SK-N-SH (cell line): ENCODE data around the gene HEBP1. TPM values are rescaled to one million over a fixed set of nuclear protein-coding genes. Genes with fewer than 3 reads are reported as not detected.

Source experiments
- CTCF ChIA-PET: fragments of 300-600, 350-600 bp; formaldehyde crosslinking; extraction: SDS; loops from one replicate; lab custom pipeline; 2021; lab: Yijun Ruan, JAX
- POLR2A ChIA-PET: fragments of 350-600 bp; sonication (Branson Sonifier 250); formaldehyde crosslinking; extraction: SDS; loops from one replicate; lab custom pipeline; 2020; ENCODE audit warnings: antibody characterized with exemption, inconsistent platforms; lab: Yijun Ruan, JAX
- DNase-seq: peaks from one replicate; pipeline ENCODE4 v3.0.0; 2012
- H2AFZ ChIP-seq: fragments of 200-600 bp; sonication (generic); 2 replicates; pipeline ENCODE4 v1.8.1; 2016; ENCODE audit warnings: antibody characterized with exemption, mild to moderate bottlenecking, low read depth
- H3F3A ChIP-seq: fragments of 200-600 bp; sonication (generic); replicated peaks from 2 replicates; pipeline ENCODE3; 2016; ENCODE audit warnings: antibody characterized with exemption, mild to moderate bottlenecking; ENCODE audit not compliant: insufficient read depth
- H3K27ac ChIP-seq, 2 experiments: fragments of 200-500 bp in 1 of 2; fragments of 200-600 bp in 1 of 2; sonication (Bioruptor generic) in 1 of 2; sonication (generic), shearing (Covaris generic) in 1 of 2; 2 replicates each; pipeline versions ENCODE4 v1.5.1 to v1.6.1; 2014 to 2016; ENCODE audit warnings: low read depth in 2 of 2, inconsistent platforms in 1 of 2, low read length in 1 of 2, mild to moderate bottlenecking in 1 of 2, mixed read lengths in 1 of 2
- H3K27me3 ChIP-seq: fragments of 200-600 bp; sonication (generic), shearing (Covaris generic); 2 replicates; pipeline ENCODE4 v1.6.1; 2016; ENCODE audit warnings: mixed run types; ENCODE audit not compliant: insufficient read depth
- H3K36me3 ChIP-seq, 2 experiments: fragments of 200-500 bp in 1 of 2; fragments of 200-600 bp in 1 of 2; sonication (Bioruptor generic) in 1 of 2; sonication (generic) in 1 of 2; replicated peaks in 1 of 2; 2 replicates each; pipeline versions ENCODE3 to v1.5.1; 2014 to 2016; ENCODE audit warnings: low read length in 1 of 2, mild to moderate bottlenecking in 1 of 2; ENCODE audit not compliant: insufficient read depth in 2 of 2, control insufficient read depth in 1 of 2
- H3K4me1 ChIP-seq, 2 experiments: fragments of 200-500 bp in 1 of 2; fragments of 200-600 bp in 1 of 2; sonication (Bioruptor generic) in 1 of 2; sonication (generic), shearing (Covaris generic) in 1 of 2; 2 replicates each; pipeline versions ENCODE4 v1.5.1 to v1.6.1; 2014 to 2016; ENCODE audit warnings: low read depth in 1 of 2, low read length in 1 of 2, mixed run types in 1 of 2; ENCODE audit not compliant: insufficient read depth in 2 of 2, control insufficient read depth in 1 of 2
- H3K4me2 ChIP-seq: fragments of 200-600 bp; sonication (generic), shearing (Covaris generic); 2 replicates; pipeline ENCODE4 v1.6.1; 2017; ENCODE audit warnings: mixed run types
- H3K4me3 ChIP-seq, 2 experiments: fragments of 200-500 bp in 1 of 2; fragments of 200-600 bp in 1 of 2; sonication (Bioruptor generic) in 1 of 2; sonication (generic), shearing (Covaris generic) in 1 of 2; 2 replicates each; pipeline versions ENCODE4 v1.5.1 to v1.8.1; 2014 to 2016; ENCODE audit warnings: low read depth in 2 of 2, inconsistent platforms in 1 of 2, low read length in 1 of 2, mild to moderate bottlenecking in 1 of 2, mixed read lengths in 1 of 2, moderate library complexity in 1 of 2
- H3K79me2 ChIP-seq: fragments of 200-600 bp; sonication (generic); 2 replicates; pipeline ENCODE4 v1.8.1; 2017; ENCODE audit warnings: mild to moderate bottlenecking; ENCODE audit not compliant: insufficient read depth
- H3K9ac ChIP-seq: fragments of 200-600 bp; sonication (generic); 2 replicates; pipeline ENCODE4 v1.6.1; 2017; ENCODE audit warnings: mixed run types
- H3K9me2 ChIP-seq: fragments of 200-600 bp; sonication (generic); 2 replicates; pipeline ENCODE4 v1.6.1; 2017; ENCODE audit warnings: mixed run types
- H3K9me3 ChIP-seq: fragments of 200-600 bp; sonication (generic); 2 replicates; pipeline ENCODE4 v1.6.1; 2017; ENCODE audit warnings: mixed run types, mild to moderate bottlenecking, moderate library complexity
- H4K20me1 ChIP-seq: fragments of 200-600 bp; sonication (generic); 2 replicates; pipeline ENCODE4 v1.6.1; 2017; ENCODE audit warnings: mild to moderate bottlenecking, mixed run types; ENCODE audit not compliant: insufficient read depth
- CTCF ChIP-seq: fragments of 200-600 bp; sonication (generic); IDR thresholded peaks from 2 replicates; pipeline ENCODE4 v1.6.1; 2017; ENCODE audit warnings: antibody characterized with exemption, mild to moderate bottlenecking, moderate library complexity
- EP300 ChIP-seq, 2 experiments: IDR thresholded peaks; 2 replicates each; pipeline versions ENCODE4 v1.4.0 to v1.6.1; 2012; ENCODE audit warnings: borderline replicate concordance in 1 of 2, low read depth in 1 of 2, low read length in 1 of 2
- MXI1 ChIP-seq: IDR thresholded peaks from 2 replicates; pipeline ENCODE4 v1.6.1; 2012; ENCODE audit warnings: mild to moderate bottlenecking, low read depth, low read length, improper control_type of control experiment
- RAD21 ChIP-seq: IDR thresholded peaks from 2 replicates; pipeline ENCODE4 v1.6.1; 2012; ENCODE audit warnings: mild to moderate bottlenecking, low read length
- REST ChIP-seq: IDR thresholded peaks from 2 replicates; pipeline ENCODE4 v1.6.1; 2012; ENCODE audit warnings: mild to moderate bottlenecking, low read depth, low read length, moderate library complexity
- RFX5 ChIP-seq: IDR thresholded peaks from 2 replicates; pipeline ENCODE4 v1.6.1; 2012; ENCODE audit warnings: mild to moderate bottlenecking, improper control_type of control experiment, low read length
- RXRA ChIP-seq: IDR thresholded peaks from 2 replicates; pipeline ENCODE4 v1.4.0; 2012; ENCODE audit warnings: low read depth, mild to moderate bottlenecking, borderline replicate concordance
- SIN3A ChIP-seq: IDR thresholded peaks from 2 replicates; pipeline ENCODE4 v1.6.1; 2012; ENCODE audit warnings: low read depth, mild to moderate bottlenecking, low read length, moderate library complexity, borderline replicate concordance
- SMC3 ChIP-seq: IDR thresholded peaks from 2 replicates; pipeline ENCODE4 v1.6.1; 2012; ENCODE audit warnings: low read depth, low read length, improper control_type of control experiment
- TAF1 ChIP-seq: IDR thresholded peaks from 2 replicates; pipeline ENCODE4 v1.6.1; 2012; ENCODE audit warnings: low read depth, mild to moderate bottlenecking, low read length, moderate library complexity, borderline replicate concordance
- TEAD4 ChIP-seq: IDR thresholded peaks from 2 replicates; pipeline ENCODE4 v1.4.0; 2012; ENCODE audit warnings: mild to moderate bottlenecking, borderline replicate concordance; ENCODE audit not compliant: insufficient read depth
- YY1 ChIP-seq: IDR thresholded peaks from 2 replicates; pipeline ENCODE4 v1.4.0; 2012; ENCODE audit warnings: low read depth, mild to moderate bottlenecking
- ZBTB33 ChIP-seq: IDR thresholded peaks from 2 replicates; pipeline ENCODE4 v1.4.0; 2012; ENCODE audit warnings: low read depth, borderline replicate concordance
- WGBS: methylation state at CpG from one replicate; pipeline ENCODE4 v1.1.6; 2017; ENCODE audit warnings: low lambda C conversion rate; 5-methylcytosine and 5-hydroxymethylcytosine counted together
- polyA plus RNA-seq, 3 experiments: library from polyadenylated mRNA; depleted of rRNA; stranded (reverse); fragments of >200 nt; gene quantifications; 2 replicates each; pipeline ENCODE4 v1.2.3, GENCODE V29; 2012

Gene HEBP1
- polyA plus RNA-seq, 1 of the 3 experiments (the other 2 are of a cell fraction): 17.9 TPM

GRCh38 chr12:12973019-12973418, 27.0 kb downstream of the HEBP1 start (continued):
- no peak for TF ChIP-seq ZBTB33
- TF ChIP-seq EP300 (IDR thresholded peaks at IDR 0.05; ENCODE audit: borderline replicate concordance in 1 of 2, low read depth in 1 of 2, low read length in 1 of 2): no peak
- no peak for TF ChIP-seq TEAD4
- TF ChIP-seq RFX5: no peak
- no peak for TF ChIP-seq CTCF
- no peak for TF ChIP-seq REST
- TF ChIP-seq TAF1: no peak
- no peak for TF ChIP-seq YY1
- no peak for TF ChIP-seq SMC3
- TF ChIP-seq RXRA: no peak
- no peak for TF ChIP-seq MXI1

GRCh38 chr12:12965836-12966235, 34.2 kb downstream of the HEBP1 start:
- Histone ChIP-seq H3K36me3 (peaks cover 0 to 6% of the 10 kb centered on the region in 2 experiments), H3K9me3 (no peaks in the 10 kb centered on the region), H3K79me2 (no peaks in the 10 kb centered on the region), H2AFZ (no peak overlapping the region), H3K9ac (no peak overlapping the region), H3K4me3 (no peak overlapping the region)
- TF ChIP-seq SIN3A: no peak
- TF ChIP-seq SMC3: no peak
- no peak for TF ChIP-seq RAD21
- TF ChIP-seq, all 33 proteins: peak for 0
- H3K9me2 ChIP-seq: no peaks in the 10 kb centered on the region
- 78% methylated on average over 4 of the region's 4 CpGs for WGBS
- H4K20me1 ChIP-seq: no peaks in the 10 kb centered on the region
- POLR2A ChIA-PET: no interaction called here
- no peaks in the 10 kb centered on the region for H3K27me3 ChIP-seq
- CTCF ChIA-PET: no interaction called here
- H3F3A ChIP-seq: no peaks in the 10 kb centered on the region
- H3K27ac ChIP-seq: no peak overlapping the region
- H3K4me1 ChIP-seq: no peaks in the 10 kb centered on the region
- DNase-seq: no peak
- H3K4me2 ChIP-seq: no peak overlapping the region
